PC-3 (cell line): Measurements from ENCODE around the gene P2RX6. TPM values are rescaled to one million over a fixed set of nuclear protein-coding genes. Genes with fewer than 3 reads are reported as not detected.

Experiments
- ATAC-seq: fragments of 200-7000 bp; cut with Tn5 transposase; 2 replicates; pipeline ENCODE4 v1.9.1; 2020; ENCODE audit warnings: mild to moderate bottlenecking, moderate library complexity
- BruUV-seq: library from RNA; stranded (reverse); fragments of 400-500 nt; replicated peaks from 2 replicates; lab custom pipeline; 2021; lab: Mats Ljungman, UMichigan
- CTCF ChIA-PET: fragments of 300-600 bp; sonication (Branson Sonifier 250); formaldehyde crosslinking; loops from one replicate; lab custom pipeline; 2022; ENCODE audit warnings: antibody characterized with exemption; lab: Charles Lee
- POLR2A ChIA-PET: fragments of 300-600 bp; sonication (Branson Sonifier 250); formaldehyde crosslinking; loops from one replicate; lab custom pipeline; 2022; ENCODE audit warnings: antibody characterized with exemption; ENCODE audit not compliant: unreplicated experiment; lab: Charles Lee
- DNase-seq: peaks from one replicate; pipeline ENCODE4 v3.0.0-alpha.2; 2015
- H2AFZ ChIP-seq: fragments of 300-600 bp; sonication (generic); 2 replicates; pipeline ENCODE4 v1.6.0; 2016; ENCODE audit warnings: antibody characterized with exemption, low read length
- H3F3A ChIP-seq: fragments of 300-600 bp; sonication (generic); one replicate; pipeline ENCODE4 v1.6.0; 2017; ENCODE audit warnings: antibody characterized with exemption, low read length, control low read depth, mild to moderate bottlenecking; ENCODE audit not compliant: unreplicated experiment
- H3K27ac ChIP-seq: fragments of 300-600 bp; sonication (generic); 2 replicates; pipeline ENCODE4 v1.5.1; 2016; ENCODE audit warnings: mild to moderate bottlenecking, low read length
- H3K27me3 ChIP-seq: fragments of 300-600 bp; sonication (generic); 2 replicates; pipeline ENCODE4 v1.6.1; 2016; ENCODE audit warnings: low read length, mixed read lengths
- H3K36me3 ChIP-seq: fragments of 300-600 bp; sonication (generic); 2 replicates; pipeline ENCODE4 v1.6.1; 2016; ENCODE audit warnings: low read depth, mixed run types, low read length, mixed read lengths
- H3K4me1 ChIP-seq: fragments of 300-600 bp; sonication (generic); 2 replicates; pipeline ENCODE4 v1.5.1; 2016; ENCODE audit warnings: low read length; ENCODE audit not compliant: insufficient read depth
- H3K4me2 ChIP-seq: fragments of 300-600 bp; sonication (generic); 2 replicates; pipeline ENCODE4 v1.6.0; 2016; ENCODE audit warnings: low read length
- H3K4me3 ChIP-seq: fragments of 300-600 bp; sonication (generic); 2 replicates; pipeline ENCODE4 v1.5.1; 2016; ENCODE audit warnings: mild to moderate bottlenecking, low read length, mixed read lengths
- H3K79me2 ChIP-seq: fragments of 300-600 bp; sonication (generic); 2 replicates; pipeline ENCODE4 v1.6.1; 2017; ENCODE audit warnings: low read length, mixed read lengths
- H3K9ac ChIP-seq: fragments of 300-600 bp; sonication (generic); 2 replicates; pipeline ENCODE4 v1.6.0; 2016; ENCODE audit warnings: mild to moderate bottlenecking, low read length
- H3K9me2 ChIP-seq: fragments of 300-600 bp; sonication (generic); replicated peaks from 2 replicates; pipeline ENCODE4 v1.6.1; 2016; ENCODE audit warnings: mixed run types, low read length, mixed read lengths
- H3K9me3 ChIP-seq: fragments of 300-600 bp; sonication (generic); 2 replicates; pipeline ENCODE4 v1.6.1; 2016; ENCODE audit warnings: low read length, mixed read lengths
- H4K20me1 ChIP-seq: fragments of 300-600 bp; sonication (generic); 2 replicates; pipeline ENCODE4 v1.6.1; 2016; ENCODE audit warnings: low read length, mixed read lengths
- CTCF ChIP-seq: fragments of 300-600 bp; sonication (generic); conservative IDR thresholded peaks from 2 replicates; pipeline ENCODE4 v1.5.1; 2017; ENCODE audit warnings: antibody characterized with exemption, low read depth, mild to moderate bottlenecking, low read length
- EZH2 ChIP-seq: fragments of 300-600 bp; sonication (generic); IDR thresholded peaks from one replicate; pipeline ENCODE4 v1.6.1; 2017; ENCODE audit warnings: antibody characterized with exemption, mild to moderate bottlenecking, low read length; ENCODE audit not compliant: unreplicated experiment
- EZH2phosphoT487 ChIP-seq: fragments of 300-600 bp; sonication (generic); IDR thresholded peaks from 2 replicates; pipeline ENCODE4 v1.6.1; 2018; ENCODE audit warnings: mild to moderate bottlenecking, antibody characterized with exemption, low read length, borderline replicate concordance
- intact Hi-C: fragments of 100-400 bp; cut with micrococcal nuclease; formaldehyde crosslinking; loops from 2 replicates; pipeline ENCODE4 v1.9.0; 2023
- total RNA-seq: library from RNA; depleted of rRNA; stranded (reverse); fragments of >200 nt; gene quantifications from 2 replicates; pipeline ENCODE4 v1.2.3, GENCODE V29; 2014

P2RX6 gene
- total RNA-seq, 1 experiment from 2014 or later, result 1.1 TPM

GRCh38 chr22:21025763-21026755, 11.1 kb downstream of the P2RX6 start:
- intact Hi-C loops, result no loop called here
- Histone ChIP-seq H3K36me3 (no peaks in the 10 kb centered on the region), H3K4me1 (no peaks in the 10 kb centered on the region), H3K4me3 (no peak overlapping the region), H3K9me2 (no peaks in the 10 kb centered on the region), H3K27me3 (no peaks in the 10 kb centered on the region), H3K4me2 (no peak overlapping the region), H4K20me1 (no peaks in the 10 kb centered on the region), H3K27ac (no peak overlapping the region), H3K79me2 (no peaks in the 10 kb centered on the region), H3F3A (no peaks in the 10 kb centered on the region), H3K9me3 (no peaks in the 10 kb centered on the region), H2AFZ (no peak overlapping the region), H3K9ac (no peak overlapping the region)
- no TSS peak for BruUV-seq
- no peak for ATAC-seq
- POLR2A ChIA-PET, result no interaction called here
- DNase-seq, result no peak
- TF ChIP-seq EZH2, result no peak
- TF ChIP-seq CTCF, result no peak
- no peak for TF ChIP-seq EZH2phosphoT487
- CTCF ChIA-PET, result no interaction called here

GRCh38 chr22:21026783-21027692, 12.1 kb downstream of the P2RX6 start:
- DNase-seq (no peak), ATAC-seq (no peak)
- Histone ChIP-seq H3K9me2 (no peaks in the 10 kb centered on the region), H3K27ac (no peak overlapping the region), H4K20me1 (no peaks in the 10 kb centered on the region), H3K4me3 (no peak overlapping the region), H3K4me2 (no peak overlapping the region), H3K4me1 (no peaks in the 10 kb centered on the region), H3F3A (no peaks in the 10 kb centered on the region), H3K36me3 (no peaks in the 10 kb centered on the region), H3K27me3 (no peaks in the 10 kb centered on the region), H3K9ac (no peak overlapping the region), H3K9me3 (no peaks in the 10 kb centered on the region), H3K79me2 (no peaks in the 10 kb centered on the region), H2AFZ (no peak overlapping the region)
- TF ChIP-seq EZH2 (no peak), CTCF (no peak), EZH2phosphoT487 (no peak)
- BruUV-seq, result no TSS peak
- POLR2A ChIA-PET, result interaction anchor here (0.5 kb wide), 1 partner anchor 68 kb away, joined by 3 read pairs; no protein-coding TSS in a partner anchor
- CTCF ChIA-PET, result no interaction called here
- intact Hi-C loops, result no loop called here
